Psoas muscle (tissue), 8 donors: ENCODE measurements around the gene INPP4A. TPM values are rescaled to one million over a fixed set of nuclear protein-coding genes. Genes with fewer than 3 reads are reported as not detected.

Experiments used
- ATAC-seq, 4 donors: fragments of 200-7000 bp; cut with Tn5 transposase; one replicate each; pipeline ENCODE4 v1.9.1; 2020; ENCODE audit warnings: moderate library complexity in 3 of 4, mild to moderate bottlenecking in 2 of 4
- DNase-seq, 2 donors: peaks; one replicate each; pipeline ENCODE4 v3.0.0-alpha.2; 2020
- H3K27ac ChIP-seq: fragments of 200-600 bp; one replicate; pipeline ENCODE4 v1.8.0; 2022
- H3K27me3 ChIP-seq, 3 donors: fragments of 200-600 bp in 1 of 3; one replicate each; pipeline versions ENCODE4 v1.6.1 to v1.8.0; 2013 to 2022; ENCODE audit warnings: low read length in 2 of 3, mild to moderate bottlenecking in 2 of 3, moderate library complexity in 1 of 3; ENCODE audit not compliant: insufficient read depth in 3 of 3
- H3K36me3 ChIP-seq, 2 donors: fragments of 200-600 bp in 1 of 2; one replicate each; pipeline versions ENCODE4 v1.6.1 to v1.8.0; 2013 to 2022; ENCODE audit warnings: low read depth in 1 of 2, mild to moderate bottlenecking in 1 of 2, moderate library complexity in 1 of 2; ENCODE audit not compliant: insufficient read depth in 1 of 2
- H3K4me1 ChIP-seq: fragments of 200-600 bp; one replicate; pipeline ENCODE4 v1.8.0; 2022
- H3K4me3 ChIP-seq: fragments of 200-600 bp; one replicate; pipeline ENCODE4 v1.8.0; 2022; ENCODE audit warnings: mild to moderate bottlenecking
- H3K9me3 ChIP-seq: fragments of 200-600 bp; one replicate; pipeline ENCODE4 v1.8.0; 2022
- WGBS, 3 donors: extraction: QIAGEN DNeasy Blood & Tissue Kit; methylation state at CpG; one replicate each; pipeline versions ENCODE4 v1.1.6 to v1.1.7; 2013; 5-methylcytosine and 5-hydroxymethylcytosine counted together
- intact Hi-C, 2 donors: fragments of 100-400 bp; cut with DNase I; formaldehyde crosslinking; loops; one replicate each; pipeline versions ENCODE4 v1.11.0 to v1.14.2; 2022
- polyA plus RNA-seq, 3 donors: library from polyadenylated mRNA; stranded (reverse); fragments of 200-250 nt; gene quantifications; one replicate each; pipeline ENCODE4 v1.2.3, GENCODE V29; 2013
- total RNA-seq, 4 donors: library from RNA; stranded (reverse); fragmentation: NEBNext Ultra II Directional in 2 of 4; extraction: Animal tissue kit (Norgen Biotek cat#: 25700) in 2 of 4; gene quantifications; one replicate each; pipeline versions ENCODE4 v1.2.1 to v1.2.4, GENCODE V29; 2021 to 2023
- TF ChIP-seq, protein P1 (sequence below): fragments of 200-600 bp; IDR thresholded peaks from one replicate; pipeline ENCODE4 v1.8.0; 2022; ENCODE audit warnings: antibody characterized with exemption
- donor health status: healthy with polysubstance abuse.
- donor health status: DM: no; HTN: no; CAD: no; lungs with moderate emphysema.
- donor health status: Bipolar disorder and iron deficiency.
- donor health status: healthy.
- donor health status: DM: yes; HTN: yes; CAD: no.
- donor health status: DM: no; HTN: no; CAD: no.
- donor health status: DM: no; HTN: no; CAD: no.
- donor health status: DM: yes; HTN: yes; CAD: no.

Gene INPP4A
- total and polyA plus RNA-seq, 7 donors, result 2.2 to 19.7 (median 9.8) TPM

DNA sequence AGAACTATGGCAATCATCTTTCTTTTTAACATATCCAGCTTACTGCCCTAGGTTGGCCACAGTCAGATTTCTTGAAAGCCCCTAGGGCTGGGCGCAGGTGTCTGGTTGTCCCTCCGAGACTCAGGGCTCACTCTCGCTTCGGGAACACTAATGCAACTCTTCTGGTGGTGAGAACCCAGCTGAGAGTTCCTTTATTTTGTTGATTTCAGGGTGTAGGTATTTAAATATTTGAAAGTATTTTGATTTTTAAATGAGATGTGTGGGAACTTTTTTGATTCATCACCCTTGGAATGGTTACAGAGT lies 40.7 kb downstream of the INPP4A start:
- H3K27me3 ChIP-seq, result no peaks in the 10 kb centered on the region
- DNase-seq (no peak), ATAC-seq (no peak)
- no peaks in the 10 kb centered on the region for H3K9me3 ChIP-seq
- no peaks in the 10 kb centered on the region for H3K36me3 ChIP-seq
- intact Hi-C loops, result no loop called here
- TF ChIP-seq, protein P1, sequence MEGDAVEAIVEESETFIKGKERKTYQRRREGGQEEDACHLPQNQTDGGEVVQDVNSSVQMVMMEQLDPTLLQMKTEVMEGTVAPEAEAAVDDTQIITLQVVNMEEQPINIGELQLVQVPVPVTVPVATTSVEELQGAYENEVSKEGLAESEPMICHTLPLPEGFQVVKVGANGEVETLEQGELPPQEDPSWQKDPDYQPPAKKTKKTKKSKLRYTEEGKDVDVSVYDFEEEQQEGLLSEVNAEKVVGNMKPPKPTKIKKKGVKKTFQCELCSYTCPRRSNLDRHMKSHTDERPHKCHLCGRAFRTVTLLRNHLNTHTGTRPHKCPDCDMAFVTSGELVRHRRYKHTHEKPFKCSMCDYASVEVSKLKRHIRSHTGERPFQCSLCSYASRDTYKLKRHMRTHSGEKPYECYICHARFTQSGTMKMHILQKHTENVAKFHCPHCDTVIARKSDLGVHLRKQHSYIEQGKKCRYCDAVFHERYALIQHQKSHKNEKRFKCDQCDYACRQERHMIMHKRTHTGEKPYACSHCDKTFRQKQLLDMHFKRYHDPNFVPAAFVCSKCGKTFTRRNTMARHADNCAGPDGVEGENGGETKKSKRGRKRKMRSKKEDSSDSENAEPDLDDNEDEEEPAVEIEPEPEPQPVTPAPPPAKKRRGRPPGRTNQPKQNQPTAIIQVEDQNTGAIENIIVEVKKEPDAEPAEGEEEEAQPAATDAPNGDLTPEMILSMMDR, result no peak
- 85 to 95% (median 93%) methylated on average over 4 of the region's 4 CpGs for WGBS, 3 donors
- H3K4me3 ChIP-seq, result no peak overlapping the region
- no peak overlapping the region for H3K27ac ChIP-seq
- peaks cover 6% of the 10 kb centered on the region for H3K4me1 ChIP-seq

DNA sequence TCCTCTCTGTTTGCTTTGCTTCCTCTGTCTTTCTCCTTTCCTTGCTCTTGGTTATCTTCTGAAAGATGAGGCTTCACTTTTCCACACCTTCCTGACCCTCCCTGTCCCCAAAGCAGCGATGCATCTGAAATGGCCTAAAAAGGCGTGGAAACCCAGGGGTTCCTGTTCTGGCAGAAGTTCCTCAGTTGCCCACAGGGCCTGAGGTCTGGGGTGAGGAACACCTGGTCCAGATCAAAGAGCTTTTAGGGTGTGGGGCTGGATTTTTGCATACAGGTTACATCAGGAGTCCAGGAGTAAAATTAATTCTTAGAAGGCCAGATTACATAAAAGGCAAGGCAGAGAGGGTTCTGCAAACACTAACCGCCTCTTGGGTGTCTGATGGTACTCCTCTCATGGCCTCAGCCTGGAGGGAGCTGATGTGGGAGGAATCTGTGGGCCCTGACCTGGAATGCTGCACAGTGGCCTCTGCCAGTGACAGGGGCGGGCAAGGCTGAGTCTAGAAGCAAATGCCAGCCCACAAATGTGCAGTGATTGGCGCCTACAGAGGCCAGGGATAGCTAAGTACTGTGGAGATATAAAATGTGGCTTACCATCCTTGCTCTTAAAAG lies 41.8 kb downstream of the INPP4A start:
- H3K4me1 ChIP-seq, result peaks cover 6% of the 10 kb centered on the region
- no peak for DNase-seq
- H3K9me3 ChIP-seq, result no peaks in the 10 kb centered on the region
- 71 to 82% (median 78%) methylated on average over 5 of the region's 5 CpGs for WGBS, 3 donors
- ATAC-seq, result peak in 1 of 4 donors; percentile 19
- H3K36me3 ChIP-seq, result no peaks in the 10 kb centered on the region
- TF ChIP-seq, protein P1, result no peak
- intact Hi-C loops, result no loop called here
- no peaks in the 10 kb centered on the region for H3K27me3 ChIP-seq
- H3K27ac ChIP-seq, result no peak overlapping the region
- H3K4me3 ChIP-seq, result no peak overlapping the region

DNA sequence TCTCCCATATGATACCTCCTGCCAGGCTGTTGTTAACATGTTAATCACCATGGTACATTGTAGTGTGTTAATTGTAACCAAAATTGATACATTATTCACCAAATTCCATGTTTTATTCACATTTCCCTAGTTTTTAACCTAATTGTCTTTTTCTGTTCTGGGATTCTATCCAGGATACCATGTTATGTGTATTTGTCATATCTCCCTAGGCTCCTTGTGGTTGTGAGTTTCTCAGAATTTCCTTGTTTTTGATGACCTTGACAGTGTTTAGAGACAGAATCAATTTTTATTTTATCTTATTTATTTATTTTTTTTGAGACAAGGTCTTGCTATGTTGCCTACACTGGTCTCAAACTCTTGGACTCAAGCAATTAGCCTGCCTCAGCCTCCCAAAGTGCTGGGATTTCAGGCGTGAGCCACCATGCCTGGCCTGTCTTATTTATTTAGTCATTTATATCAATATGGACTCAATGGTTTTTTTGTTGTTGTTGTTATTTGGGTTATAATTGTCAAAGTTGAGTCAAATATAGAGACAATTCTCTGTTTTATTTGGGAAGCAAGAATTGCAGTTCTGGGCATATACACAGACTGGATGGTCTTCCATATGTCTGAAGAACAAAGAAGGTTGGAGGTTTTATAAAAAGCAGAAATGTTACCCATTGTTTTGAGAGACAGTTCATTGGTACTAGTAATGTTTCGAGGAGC lies 42.6 kb downstream of the INPP4A start:
- H3K27ac ChIP-seq, result no peak overlapping the region
- ATAC-seq (no peak), DNase-seq (no peak)
- no peak overlapping the region for H3K4me3 ChIP-seq
- H3K27me3 ChIP-seq, result no peaks in the 10 kb centered on the region
- no peaks in the 10 kb centered on the region for H3K9me3 ChIP-seq
- TF ChIP-seq, protein P1, result no peak
- intact Hi-C loops, result no loop called here
- H3K36me3 ChIP-seq, result no peaks in the 10 kb centered on the region
- WGBS, 3 donors, result 87 to 92% (median 90%) methylated on average over 2 of the region's 2 CpGs
- H3K4me1 ChIP-seq, result peaks cover 6% of the 10 kb centered on the region

DNA sequence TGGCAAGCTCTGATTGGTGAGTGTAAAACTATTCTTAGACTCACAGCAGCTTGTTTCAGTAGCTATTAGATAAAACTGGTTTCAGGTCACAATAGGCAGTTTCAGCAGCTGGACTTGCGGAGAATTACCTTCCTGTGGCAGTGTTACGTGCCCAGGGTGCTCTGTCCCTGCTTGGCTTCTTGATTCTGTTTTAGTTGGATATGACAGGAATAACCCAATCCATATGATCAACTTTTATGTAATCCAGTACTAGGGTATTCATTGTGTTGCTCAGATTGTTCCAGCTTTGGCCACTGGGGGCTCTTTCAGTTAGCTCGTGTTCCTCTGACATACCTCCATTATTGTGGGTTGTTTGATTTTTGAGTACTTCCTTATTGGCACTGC lies 43.1 kb downstream of the INPP4A start:
- TF ChIP-seq, protein P1, result peak; percentile 19
- 70 to 72% (median 71%) methylated on average over 3 of the region's 3 CpGs for WGBS, 3 donors
- no peaks in the 10 kb centered on the region for H3K27me3 ChIP-seq
- ATAC-seq (peak in 3 of 4 donors; percentile 36 to 37 (median 36)), DNase-seq (no peak)
- H3K27ac ChIP-seq, result no peak overlapping the region
- H3K9me3 ChIP-seq, result no peaks in the 10 kb centered on the region
- intact Hi-C loops, result no loop called here
- H3K36me3 ChIP-seq, result no peaks in the 10 kb centered on the region
- H3K4me3 ChIP-seq, result no peak overlapping the region
- H3K4me1 ChIP-seq, result peaks cover 6% of the 10 kb centered on the region

DNA sequence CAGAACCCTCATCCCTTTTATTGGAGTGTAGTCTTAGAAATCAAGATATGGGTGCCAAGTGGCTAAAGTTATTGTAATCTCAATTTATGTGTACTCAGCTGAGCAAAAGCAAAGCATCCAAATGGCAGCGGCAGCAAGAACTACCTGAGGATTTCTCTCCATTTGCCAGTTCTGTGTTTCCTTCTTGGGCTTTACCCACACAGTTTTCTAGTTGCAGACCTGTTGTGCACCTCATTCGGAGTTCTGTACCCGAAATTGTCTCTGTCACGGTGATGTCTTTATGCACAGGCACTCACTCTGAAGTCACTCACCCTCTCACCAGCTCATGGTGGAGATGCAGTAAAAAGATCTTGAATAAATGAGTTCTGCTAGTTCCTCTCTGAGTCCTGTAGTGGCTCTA lies 43.6 kb downstream of the INPP4A start:
- no peak overlapping the region for H3K4me3 ChIP-seq
- H3K27ac ChIP-seq, result no peak overlapping the region
- TF ChIP-seq, protein P1, result no peak
- H3K9me3 ChIP-seq, result no peaks in the 10 kb centered on the region
- no peaks in the 10 kb centered on the region for H3K36me3 ChIP-seq
- no peak for DNase-seq
- intact Hi-C loops, result no loop called here
- peaks cover 6% of the 10 kb centered on the region for H3K4me1 ChIP-seq
- no peaks in the 10 kb centered on the region for H3K27me3 ChIP-seq
- 91 to 97% (median 95%) methylated on average over 4 of the region's 4 CpGs for WGBS, 3 donors
- ATAC-seq, result no peak
